NCI-H1930 (cell line): ENCODE results near the gene RSPH1.

Experiments used
- DNase-seq, 2 experiments: peaks; one replicate each; lab custom pipeline; 2025; lab: John Stamatoyannopoulos, UW

RSPH1 gene

DNA sequence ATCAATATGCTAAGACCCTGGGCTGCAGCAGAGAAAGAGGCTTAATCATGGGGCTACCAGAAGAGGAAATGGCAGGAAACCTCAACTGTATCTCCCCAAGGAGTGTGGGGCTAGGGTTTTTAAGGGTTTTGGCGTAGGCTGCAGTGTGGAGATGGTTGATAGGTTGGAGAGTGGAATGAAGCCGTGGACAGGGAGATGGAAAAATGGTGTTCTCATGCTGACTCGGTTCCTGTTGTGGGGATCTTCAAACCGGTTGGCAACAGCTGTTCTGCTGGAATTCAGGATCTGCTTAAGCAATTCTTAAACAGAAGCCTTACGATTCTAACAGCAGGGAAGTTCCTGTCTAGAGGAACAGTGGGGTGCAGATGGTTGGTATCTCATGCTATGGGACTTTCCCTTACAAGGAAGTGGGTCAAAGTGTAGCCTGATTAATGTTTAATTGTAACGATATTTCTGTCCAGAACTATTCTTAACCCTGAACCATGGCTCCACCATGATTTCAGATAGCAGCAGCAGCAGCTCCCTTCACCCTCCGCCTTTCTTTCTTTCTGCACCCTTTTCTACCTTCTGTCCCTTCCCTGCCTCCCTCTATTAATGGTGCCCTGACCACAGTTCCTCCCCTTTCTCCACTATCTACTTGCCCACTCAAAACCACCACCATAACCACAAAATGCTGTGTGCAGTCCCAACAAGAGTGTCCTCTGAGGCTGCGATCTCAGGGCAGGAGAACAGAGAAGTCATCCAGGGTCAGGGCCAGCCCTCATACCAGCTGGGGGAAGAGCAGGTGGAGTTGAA lies 30.8 kb downstream of the RSPH1 start:
- DNase-seq: no peak

DNA sequence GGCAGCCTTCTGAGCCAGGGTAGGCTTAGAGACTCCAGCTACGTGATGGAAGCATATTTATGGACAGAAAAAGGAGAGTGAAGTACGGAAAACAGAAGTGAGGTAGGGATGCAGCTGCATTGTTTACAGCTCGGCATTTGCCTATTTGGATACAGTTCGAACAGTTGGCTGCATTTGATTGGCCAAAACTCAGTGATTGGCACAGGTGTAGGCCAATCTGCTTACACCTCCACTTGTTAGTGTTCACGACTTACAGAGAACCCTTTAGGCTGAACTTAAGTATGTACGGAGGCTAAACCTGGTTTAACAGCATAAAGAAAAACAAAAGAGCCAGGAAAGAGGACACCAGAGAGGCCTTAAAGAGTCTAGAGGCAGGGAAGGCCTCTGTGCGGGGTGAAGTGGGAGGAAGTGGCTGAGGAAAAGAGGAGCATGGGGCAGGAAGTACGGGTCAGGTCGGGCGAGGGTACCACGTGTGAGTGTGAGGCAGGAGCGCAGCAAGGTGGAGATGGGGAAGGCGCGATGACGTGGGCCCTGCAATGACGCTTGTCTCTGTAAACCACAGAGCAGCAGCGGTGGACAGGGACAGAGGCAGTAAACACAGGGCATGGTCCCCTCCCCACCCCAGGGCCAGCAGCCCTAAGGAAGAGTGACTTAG lies 32.0 kb downstream of the RSPH1 start:
- peak; percentile 55 to 87 for DNase-seq

DNA sequence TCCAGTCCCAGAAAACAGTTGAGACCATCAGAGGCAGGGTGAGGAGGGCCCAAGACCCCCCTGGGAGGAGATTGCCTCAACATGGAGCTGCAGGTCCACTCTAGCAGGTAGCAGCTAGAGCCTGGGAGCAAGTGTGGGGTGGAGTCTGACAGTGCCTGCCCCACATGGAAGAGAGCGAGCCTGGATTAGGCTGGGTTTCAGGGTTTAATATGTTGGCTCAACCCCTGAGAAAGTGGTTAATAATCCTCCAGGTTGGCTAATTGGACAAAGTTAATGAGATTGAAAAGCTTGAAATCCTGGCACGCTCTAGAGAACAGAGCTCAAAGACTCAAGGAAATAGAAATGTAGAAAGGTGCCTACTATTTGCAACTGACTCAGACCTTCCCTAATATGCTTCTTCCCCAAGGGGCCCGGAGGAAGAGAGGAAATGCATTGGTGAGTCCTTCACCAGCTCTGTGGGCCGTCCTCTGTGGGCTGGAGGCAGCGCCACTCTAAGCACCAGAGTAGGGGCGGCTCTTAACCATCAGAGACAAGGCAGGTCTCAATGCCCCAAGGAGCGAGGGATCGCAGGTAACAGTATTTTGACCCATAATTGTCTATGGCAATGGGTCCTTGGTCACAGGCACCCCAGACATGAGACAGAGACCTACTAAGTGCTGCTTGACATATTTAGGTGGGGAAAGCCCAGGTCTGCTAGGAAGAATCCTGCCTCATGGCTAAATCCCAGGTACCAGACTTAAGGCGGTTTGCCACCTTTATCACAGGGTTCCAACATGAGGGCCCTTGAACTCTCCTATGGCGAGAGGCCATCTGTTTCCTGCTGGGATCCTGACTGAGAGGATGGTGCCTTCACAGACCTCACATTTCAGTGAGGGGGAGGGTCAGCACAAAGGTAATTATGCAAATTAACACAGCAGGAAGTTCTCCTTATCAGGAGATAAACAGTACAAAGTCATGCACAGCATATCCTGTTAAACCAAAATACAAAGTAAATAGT lies 33.8 kb downstream of the RSPH1 start:
- DNase-seq: peak in 1 of 2 experiments; percentile 43

DNA sequence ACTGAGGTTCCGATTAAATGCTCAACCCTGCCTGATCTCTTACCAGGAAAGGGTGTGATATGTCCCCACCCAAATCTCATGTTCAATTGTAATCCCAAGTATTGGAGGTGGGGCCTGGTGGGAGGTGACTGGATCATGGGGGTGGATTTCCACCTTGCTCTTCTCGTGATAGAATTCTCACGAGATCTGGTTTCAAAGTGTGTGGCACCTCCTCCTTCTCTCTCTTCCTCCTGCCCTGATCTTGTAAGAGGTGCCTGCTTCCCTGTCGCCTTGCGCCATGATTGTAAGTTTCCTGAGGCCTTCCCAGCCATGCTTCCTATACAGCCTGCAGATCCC lies 34.9 kb downstream of the RSPH1 start:
- DNase-seq: no peak

DNA sequence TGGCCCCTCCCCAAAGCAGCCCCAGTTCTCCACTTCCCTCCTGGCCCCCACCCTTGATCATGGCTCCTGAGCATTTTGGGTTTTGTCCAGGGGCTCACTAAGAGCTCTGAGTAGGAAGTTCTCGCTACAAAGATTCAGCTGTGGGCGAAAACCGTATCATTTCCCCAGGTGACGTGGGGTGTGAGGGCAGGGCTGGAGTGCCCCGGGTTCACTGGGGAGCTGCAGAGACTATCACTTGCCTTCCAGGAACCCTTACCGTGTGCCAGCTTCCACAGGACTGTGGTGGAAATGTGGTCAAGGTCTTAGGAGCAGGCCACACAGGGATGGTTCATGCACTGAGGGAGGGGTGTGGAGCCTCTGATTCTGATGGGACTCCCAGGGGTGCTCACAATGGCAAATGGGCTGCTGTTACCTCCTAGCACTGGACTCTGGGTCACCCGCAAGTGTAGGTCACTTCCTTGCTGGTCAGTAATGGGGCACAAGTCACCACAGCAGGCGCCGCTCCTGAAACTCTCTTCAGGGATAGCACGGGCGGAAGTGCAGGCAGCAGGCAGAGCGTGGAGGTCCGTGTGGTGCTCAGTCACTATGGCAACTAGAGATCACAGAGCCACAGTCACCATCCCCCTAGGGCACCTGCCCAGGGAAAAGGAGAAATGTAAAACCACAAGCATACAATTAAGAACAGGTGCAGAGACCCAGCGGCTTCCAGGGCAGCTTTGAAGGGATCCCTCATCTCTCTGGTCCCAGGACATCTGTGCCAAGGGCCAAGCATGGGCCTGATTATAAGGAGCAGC lies 35.4 kb downstream of the RSPH1 start:
- no peak for DNase-seq

DNA sequence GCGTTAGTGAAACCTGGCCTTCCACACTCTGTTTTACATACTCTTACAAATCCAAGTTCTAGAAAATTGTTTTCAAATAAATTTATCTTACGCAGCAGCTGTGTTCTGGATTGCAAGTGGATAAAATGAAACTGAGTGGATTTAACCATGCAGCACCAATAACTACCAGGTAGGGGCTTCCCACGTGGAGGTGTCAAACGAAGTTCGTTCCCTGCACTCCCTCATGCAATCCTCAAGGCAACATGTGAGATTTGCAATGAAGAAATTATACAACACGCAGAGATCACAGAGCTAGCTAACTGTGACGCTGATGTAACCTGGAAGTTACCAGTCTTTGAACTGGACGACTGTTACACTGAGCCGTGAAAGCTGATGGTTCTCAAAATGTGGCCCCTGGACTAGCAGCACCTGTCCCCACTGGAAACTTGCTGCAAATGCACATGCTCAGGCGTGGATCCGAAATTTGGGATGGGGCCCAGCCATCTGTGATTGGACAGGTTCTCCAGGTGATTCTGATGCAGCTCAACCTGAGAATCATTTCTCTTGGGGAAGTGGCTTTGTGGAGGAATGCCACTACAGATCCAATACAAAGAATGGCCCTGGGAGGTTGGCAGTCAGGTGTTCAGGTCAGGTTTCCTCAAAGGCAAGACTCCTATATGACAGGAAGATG lies 36.3 kb downstream of the RSPH1 start:
- DNase-seq: no peak

DNA sequence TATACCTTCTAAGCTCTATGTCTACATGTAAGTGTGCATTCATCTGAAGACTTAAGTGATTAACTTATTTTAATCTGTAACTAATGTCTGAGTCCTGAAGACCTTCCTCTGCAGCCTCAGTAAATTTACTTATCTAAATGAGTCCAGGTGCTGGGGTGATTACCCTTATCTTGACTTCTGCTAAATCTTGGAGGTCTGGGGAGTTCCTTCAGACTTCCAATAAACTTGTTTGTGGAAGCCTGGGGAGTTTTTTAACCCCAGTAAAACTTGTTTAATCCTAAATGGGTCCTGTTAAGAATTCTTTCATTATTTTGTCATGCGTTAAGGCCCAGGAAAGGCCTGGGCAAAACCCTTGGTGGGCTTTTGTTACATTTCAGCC lies 37.0 kb downstream of the RSPH1 start:
- no peak for DNase-seq

DNA sequence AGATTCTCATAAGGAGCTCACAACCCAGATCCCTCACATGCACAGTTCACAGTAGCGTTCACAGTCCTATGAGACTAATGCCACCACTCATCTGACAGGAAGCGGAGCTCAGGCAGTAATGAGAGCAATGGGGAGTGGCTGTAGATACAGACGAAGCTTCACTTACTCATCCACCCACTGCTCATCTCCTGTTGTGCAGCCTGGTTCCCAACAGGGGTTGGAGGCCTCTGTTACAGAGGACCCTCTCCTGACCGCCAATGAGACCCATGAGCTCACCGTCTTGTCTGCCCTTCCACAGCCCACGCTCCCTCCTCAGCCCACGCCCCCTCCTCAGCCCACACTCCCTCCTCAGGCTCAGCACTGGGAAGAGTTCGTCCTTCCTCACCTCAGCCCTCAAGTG lies 39.6 kb downstream of the RSPH1 start:
- no peak for DNase-seq

DNA sequence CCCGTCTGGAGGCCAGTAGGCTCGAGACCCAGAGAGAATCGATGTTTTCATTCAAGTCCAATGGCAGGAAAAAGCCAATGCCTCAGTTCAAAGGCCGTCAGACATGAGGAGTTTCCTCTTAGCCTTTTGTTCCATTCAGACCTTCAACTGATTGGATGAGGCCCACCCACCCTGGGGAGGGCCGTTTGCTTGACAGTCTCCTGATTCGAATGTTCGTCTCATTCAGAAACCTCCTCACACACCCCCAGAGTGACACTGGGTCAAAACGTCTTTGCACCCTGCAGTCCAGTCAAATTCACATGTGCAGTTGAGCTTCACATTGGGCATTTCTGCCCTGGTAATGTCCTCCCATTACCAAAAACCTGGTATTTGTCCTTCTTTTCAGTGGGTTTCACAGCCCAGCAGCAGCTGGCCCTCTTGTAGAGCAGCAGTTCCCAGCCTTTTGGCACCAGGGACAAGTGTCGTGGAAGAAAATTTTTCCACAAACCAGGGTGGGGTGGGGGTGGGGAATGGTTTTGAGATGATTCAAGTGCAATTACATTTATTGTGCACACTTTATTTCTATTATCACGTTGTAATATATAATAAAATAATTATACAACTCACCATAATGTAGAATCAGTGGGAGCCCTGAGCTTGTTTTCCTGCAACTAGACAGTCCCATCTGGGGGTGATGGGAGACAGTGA lies 40.1 kb downstream of the RSPH1 start:
- DNase-seq: no peak

DNA sequence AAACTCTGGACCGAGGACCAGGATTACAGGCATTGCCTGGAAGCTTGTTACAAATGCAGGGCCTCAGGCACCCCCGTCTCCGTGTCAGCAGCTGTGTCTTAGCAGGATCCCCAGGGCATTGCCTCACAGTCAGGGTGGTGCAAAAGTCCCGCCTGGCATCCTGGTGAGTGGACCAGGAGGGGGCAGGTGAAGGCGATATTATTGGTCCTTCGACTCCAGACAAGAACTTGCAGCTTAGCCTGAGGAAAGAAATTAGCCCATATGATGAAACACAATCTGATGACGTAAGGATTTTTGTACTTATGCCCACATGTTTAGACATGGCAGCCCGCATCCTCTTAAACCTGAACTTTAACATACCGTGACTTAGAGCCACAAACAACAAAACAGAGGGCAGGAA lies 40.8 kb downstream of the RSPH1 start:
- DNase-seq: no peak

DNA sequence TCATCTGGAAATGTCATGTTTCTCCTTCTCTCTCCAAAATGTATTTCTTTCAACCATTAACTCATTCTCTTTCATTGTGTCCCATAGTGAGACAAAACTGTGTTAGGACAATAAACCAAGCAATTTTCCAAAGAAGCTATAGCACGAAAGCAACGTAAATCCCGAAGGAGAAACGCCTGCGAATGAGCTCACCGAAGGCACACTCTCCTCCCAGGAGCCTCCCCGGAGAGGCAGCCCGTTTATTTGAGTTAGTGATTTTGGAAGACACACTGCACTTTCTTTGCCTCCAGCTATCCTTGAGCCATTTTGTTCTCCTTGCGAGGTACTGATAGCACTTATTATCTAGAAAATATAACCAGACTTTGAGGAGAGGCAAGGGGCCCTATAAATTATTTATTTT lies 41.2 kb downstream of the RSPH1 start:
- no peak for DNase-seq

DNA sequence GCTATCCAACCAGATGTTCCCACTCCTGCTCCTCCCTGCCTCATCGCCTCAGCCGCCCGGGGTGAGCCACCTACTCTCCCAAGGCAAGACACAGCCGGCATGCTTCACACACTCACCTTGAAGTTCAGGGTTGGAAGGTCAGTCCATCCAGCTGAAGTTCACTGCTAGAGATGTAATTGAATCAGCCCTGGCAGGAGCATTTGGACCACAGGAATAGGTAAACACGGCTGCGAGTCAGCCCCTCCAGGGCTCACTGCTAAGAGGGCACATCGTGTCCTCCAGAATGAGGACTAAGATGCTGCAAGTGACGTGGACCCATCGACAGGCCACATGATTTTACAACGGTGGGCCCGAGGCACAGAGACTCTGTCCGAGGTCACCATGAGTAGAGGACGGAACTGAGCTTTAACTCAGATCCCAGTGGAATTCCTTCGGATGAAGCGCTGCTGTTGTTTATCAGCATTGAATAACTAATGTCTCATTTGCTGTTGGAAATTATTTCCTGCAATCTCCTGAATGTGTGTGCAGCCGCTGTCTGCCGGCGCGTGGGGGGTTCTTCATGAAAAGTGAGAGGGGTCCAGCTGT lies 41.9 kb downstream of the RSPH1 start:
- no peak for DNase-seq

DNA sequence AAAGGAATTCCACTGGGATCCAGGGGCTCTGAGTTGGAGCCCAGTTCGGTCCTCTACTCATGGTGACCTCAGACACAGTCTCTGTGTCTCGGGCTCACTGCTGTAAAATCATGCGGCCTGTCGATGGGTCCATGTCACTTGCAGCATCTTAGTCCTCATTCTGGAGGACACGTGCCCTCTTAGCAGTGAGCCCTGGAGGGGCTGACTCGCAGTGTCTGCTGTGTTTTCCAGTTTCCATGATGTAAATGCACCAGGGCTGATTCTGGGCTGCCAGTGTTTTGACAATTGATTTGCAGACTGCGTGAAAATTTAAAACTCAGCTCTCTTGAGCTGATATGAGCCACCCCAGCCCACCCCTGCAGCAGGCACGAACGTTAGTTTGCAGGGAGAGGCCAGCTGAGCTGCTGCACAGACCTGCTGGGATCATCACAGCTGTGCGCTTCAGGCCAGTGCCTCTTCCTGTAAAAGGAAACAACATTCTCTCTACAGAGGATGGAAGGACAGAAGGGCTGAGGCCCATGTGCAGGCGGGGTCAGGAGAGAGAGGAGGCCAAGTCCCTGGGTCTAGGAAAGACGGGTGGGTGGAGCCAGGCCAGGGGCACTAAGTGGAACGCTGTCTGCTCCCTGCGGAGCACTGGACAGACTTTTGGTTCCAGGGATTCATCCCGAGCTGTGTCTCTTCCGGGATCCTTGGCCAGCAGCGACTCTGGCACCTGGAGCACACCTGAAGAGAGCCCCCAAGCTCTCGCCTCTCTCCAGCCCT lies 42.6 kb downstream of the RSPH1 start:
- no peak for DNase-seq

DNA sequence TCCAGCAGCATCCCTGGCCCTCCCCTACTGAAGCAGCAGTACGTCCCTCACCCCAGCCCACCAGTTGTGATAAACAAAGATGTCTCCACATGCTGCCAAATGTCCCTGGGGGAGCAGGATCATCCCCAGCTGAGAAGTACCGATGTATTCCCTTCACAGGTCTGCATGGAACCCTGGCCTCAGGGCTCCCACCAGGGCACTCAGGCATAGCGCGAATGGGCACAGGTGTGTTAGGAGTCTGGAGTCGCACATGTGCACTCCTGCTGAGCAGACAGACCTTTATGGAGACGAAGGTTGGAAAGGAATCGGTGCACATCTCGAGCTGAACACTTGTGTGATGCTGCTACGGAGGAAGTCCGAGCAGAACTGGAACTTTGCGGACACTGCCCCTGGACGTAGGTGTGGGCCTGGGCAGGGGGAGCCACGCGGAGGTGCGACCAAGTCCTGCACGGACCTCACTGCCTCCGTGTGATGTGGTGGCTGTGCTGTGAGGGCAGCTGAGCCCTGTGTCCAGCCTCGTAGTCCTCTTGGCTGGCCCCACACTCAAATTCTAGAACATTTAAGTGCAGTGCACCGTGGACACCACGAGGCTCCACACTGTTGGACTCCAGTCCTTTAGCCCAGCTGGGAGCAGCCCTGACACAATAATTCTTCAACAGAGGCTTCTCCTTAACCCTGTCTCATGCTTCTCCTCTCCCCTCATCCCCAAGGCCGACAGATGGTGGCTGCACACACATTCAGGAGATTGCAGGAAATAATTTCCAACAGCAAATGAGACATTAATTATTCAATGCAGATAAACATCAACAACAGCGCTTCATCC lies 43.4 kb downstream of the RSPH1 start:
- DNase-seq: no peak

DNA sequence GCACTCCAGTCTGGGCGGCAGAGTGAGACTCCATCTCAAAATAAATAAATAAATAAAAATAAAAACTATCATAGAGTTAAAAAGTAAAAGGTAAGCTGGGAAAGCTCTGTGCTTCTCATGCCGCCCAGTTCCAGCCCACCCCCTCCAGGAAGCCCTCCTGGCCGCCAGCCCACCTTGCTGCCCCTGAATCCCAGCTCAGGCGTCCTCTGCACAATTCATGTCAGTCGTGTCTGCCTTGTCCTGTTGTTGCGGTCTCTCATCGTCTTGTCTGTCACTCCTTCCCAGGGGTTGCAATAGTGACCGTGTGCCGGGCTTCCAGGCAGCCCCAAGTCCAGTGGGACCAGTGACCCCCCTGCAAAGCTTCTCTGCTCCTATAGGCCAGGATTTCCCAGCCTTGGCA lies 44.1 kb downstream of the RSPH1 start:
- no peak for DNase-seq

DNA sequence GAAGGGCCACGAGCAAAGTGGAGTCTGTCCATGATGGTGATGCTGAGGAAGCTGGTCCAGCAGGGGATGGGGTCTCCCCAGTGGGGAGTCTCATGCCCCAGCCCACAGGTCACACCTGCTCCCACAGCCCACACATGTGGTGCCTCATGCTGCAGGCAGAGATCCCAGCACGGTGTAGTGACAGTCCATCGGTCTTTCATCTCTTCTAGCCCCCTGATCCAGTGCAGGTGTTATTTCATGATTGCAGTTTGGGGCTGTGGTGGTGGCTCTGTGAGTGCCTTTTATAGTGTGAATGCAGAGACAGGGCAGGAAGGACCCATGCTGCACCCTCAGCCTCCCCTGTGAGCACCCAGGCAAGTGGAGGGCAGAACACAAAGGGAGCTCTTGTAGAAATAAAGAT lies 47.3 kb downstream of the RSPH1 start:
- no peak for DNase-seq

DNA sequence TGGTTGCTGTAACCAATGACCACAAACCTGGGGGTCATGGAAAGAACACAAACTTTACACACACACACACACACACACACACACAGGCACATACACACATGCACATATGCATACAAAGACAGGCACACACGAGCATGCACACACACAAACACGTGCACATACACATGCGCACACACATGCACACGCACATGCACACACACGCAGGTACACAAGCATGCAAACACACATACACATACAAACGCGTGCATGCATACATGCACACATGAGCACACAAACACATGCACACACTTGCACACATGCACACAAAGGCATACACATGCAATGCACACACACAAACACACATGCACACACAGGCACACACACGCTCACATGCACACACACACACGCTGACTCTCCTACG lies 48.3 kb downstream of the RSPH1 start:
- DNase-seq: no peak

DNA sequence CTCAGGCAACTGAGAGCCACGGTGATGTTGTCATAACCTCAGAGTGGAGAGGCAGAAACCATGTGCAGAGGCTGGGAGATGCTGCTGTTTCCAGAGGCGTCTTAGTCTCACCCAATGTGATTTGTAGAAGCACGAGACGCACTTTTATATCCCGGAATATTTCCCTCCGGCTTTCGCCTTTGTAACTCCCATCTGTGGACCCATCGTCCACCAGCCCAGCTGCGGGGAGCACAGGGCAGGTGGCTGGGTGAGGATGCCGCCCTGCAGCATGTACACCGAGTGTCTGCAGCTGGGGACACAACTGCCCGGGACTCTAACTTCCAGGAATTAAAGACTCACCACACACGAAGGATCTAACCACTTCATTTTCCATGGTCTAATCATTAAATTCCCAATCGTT lies 48.8 kb downstream of the RSPH1 start:
- DNase-seq: no peak

DNA sequence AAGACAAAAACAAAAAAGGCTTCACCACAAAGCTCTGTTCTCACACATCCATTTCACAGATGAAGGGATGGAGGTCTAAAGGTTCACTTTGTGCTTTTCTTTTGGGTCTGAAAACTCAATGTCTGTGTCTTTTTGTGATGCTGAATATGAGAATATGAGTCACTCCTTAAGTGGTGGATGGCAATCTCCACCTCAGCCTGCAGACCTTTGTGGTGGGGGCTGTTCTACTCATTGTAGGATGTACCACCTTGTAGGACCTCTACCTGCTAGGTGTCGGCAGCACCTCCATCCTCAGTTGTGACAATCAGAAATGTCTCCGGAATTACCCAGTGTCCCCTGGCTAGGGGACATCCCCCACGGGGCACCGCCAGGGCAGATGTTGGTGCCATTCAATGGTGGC lies 49.5 kb downstream of the RSPH1 start:
- DNase-seq: no peak
